GM10248 (cell line): Measurements from ENCODE around the gene CDH22.

Experiments used
- CTCF ChIA-PET: fragments of 300-600 bp; sonication (Branson Sonifier 250); formaldehyde crosslinking; extraction: SDS; loops from one replicate; lab custom pipeline; 2021; ENCODE audit warnings: antibody characterized with exemption; lab: Yijun Ruan, JAX
- POLR2A ChIA-PET: fragments of 350-650 bp; sonication (Branson Sonifier 250); formaldehyde crosslinking; extraction: SDS; loops from one replicate; lab custom pipeline; 2020; ENCODE audit warnings: antibody characterized with exemption; lab: Yijun Ruan, JAX
- DNase-seq: peaks from one replicate; pipeline ENCODE4 v3.0.0; 2012; ENCODE audit errors: extremely low spot score
- TF ChIP-seq, protein P1 (sequence below): IDR thresholded peaks from 2 replicates; pipeline ENCODE4 v1.5.1; 2012; ENCODE audit warnings: mild to moderate bottlenecking, low read depth; ENCODE audit errors: extremely low read depth, missing control alignments, control extremely low read depth

Gene CDH22

DNA sequence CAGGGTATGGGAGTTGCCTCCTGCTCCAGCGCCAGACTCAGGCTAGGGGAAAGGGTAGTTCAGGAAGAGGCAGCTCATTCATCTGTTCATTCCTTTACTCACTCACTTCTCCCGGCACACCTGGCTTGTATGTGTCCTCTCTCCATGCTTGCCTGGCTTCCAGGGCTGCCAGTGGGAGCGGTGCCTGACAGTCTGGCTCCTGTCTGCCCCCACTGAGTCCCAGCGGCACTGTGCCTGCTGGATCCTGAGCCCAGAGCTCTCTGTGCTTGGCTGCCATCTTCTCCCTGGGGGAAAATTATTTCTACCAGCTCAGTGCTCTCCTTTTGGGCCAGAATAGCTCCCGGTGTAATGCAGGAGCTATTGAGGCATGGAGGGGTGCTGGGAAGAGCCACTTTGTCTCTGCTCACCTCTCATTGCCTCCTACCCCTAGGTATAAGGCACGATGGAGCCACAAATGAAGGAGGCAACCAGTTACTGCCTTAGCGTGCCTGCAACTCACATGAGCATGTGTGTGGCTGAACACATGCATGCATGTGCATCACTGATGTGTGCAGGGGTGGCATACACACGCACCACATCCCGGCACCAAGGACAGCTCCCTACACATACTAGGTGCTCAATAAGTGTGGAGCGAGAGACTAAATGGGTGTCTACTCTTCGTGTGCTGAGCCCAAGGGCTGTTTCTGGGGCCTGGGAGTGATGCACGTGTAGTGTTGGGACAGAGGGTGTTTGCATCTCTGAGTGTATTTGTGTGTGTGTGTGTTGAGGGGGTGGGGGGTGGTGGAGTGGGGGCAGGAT, 46.6 kb downstream of the CDH22 start:
- POLR2A ChIA-PET, result no interaction called here
- TF ChIP-seq, protein P1, sequence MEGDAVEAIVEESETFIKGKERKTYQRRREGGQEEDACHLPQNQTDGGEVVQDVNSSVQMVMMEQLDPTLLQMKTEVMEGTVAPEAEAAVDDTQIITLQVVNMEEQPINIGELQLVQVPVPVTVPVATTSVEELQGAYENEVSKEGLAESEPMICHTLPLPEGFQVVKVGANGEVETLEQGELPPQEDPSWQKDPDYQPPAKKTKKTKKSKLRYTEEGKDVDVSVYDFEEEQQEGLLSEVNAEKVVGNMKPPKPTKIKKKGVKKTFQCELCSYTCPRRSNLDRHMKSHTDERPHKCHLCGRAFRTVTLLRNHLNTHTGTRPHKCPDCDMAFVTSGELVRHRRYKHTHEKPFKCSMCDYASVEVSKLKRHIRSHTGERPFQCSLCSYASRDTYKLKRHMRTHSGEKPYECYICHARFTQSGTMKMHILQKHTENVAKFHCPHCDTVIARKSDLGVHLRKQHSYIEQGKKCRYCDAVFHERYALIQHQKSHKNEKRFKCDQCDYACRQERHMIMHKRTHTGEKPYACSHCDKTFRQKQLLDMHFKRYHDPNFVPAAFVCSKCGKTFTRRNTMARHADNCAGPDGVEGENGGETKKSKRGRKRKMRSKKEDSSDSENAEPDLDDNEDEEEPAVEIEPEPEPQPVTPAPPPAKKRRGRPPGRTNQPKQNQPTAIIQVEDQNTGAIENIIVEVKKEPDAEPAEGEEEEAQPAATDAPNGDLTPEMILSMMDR, result no peak
- no peak for DNase-seq
- CTCF ChIA-PET, result no interaction called here

DNA sequence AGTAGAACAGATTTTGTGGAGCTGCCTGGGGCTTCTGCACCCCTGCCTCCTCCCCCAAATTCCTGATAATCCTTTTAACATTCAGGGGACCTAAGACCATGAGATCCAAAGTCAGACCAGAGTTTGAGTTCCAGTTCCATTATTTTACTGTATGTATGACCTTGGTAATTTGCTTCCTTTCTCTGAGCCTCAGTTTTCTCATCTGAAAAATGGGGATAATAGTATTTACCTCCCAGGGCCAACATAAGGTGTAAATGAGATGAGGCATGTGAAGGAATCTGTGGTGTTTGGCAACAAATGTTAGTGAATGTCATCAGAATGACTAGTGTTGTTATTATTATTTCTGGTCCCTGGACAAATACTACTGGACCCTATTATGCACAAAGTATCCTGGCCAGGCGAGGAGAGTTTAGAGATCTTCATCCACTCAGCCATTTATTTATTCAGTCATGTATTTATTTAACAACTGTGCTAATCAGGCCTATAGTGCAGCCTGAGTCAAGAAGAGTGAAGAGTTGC, 47.3 kb downstream of the CDH22 start:
- ChIA-PET CTCF (no interaction called here), POLR2A (no interaction called here)
- TF ChIP-seq, protein P1, result no peak

DNA sequence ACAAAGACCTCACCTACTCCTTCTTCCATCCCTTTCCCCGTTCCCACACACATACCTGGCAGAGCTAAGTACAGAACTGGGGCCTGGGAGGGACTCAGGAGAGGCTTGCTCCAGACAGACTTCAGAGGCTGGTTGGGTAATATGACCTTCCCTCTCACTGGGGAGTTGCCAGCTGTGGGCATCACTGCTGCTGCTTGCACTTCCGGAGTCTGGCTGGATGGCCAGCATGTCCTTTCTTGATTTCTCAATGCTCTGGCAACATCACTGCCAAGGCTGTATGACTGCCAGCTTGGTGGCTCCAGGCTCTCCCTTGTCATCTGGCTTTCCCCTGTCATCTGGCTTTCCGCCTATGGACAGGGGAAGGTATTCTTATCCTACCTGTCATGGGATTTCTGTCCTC, 47.8 kb downstream of the CDH22 start:
- TF ChIP-seq, protein P1, result no peak
- ChIA-PET POLR2A (no interaction called here), CTCF (no interaction called here)
- DNase-seq, result no peak

More for the DNA sequence above, 47.3 kb downstream of the CDH22 start:
- no peak for DNase-seq

DNA sequence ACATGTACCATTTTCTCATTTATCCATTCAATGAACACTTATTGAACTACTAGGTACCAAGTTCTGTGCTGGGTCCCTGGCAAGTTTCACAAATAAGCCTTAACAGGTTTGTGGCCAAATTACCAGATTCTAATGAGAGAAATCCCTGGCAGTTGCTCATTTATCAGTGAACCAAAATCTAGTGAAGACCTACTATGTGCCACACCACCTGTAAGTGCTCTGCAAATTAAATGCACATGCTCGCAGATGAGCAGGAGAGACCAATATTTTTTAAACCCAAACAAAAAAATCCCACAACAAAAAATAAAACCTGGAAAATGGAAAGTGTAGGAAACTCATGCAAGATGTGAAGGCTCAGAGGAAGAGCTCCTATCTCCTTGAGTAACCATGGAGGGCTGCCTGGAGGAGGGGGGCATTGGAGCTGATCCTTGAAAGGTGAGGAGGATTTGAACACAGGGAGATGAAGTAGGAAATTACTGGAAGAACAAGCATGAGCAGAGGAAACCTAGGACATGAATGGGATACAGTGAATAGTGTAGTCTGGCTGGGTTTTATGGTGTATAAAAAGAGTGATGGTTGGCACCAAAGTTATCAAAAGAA, 48.9 kb downstream of the CDH22 start:
- DNase-seq, result no peak
- ChIA-PET CTCF (no interaction called here), POLR2A (no interaction called here)
- TF ChIP-seq, protein P1, result no peak

DNA sequence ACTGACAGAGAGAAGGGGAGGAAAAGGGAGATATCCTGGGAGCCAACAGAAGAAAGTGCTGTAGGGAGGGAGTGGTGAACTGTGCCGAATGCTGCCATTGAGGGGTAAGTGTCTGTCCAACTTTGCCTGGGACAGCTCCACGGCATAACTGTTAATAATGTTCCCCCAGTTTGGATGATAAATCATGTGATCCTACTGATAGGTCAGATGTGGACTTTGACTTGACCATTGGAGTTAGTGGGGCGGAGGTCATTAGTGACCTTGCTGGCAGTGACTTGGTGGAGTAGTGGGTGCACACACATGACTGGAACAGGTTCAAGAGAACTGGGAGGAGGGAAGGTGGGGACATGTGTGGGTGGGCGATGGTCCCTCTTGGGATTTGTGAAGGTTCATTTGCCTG, 50.4 kb downstream of the CDH22 start:
- no peak for DNase-seq
- POLR2A ChIA-PET, result no interaction called here
- CTCF ChIA-PET, result no interaction called here
- TF ChIP-seq, protein P1, result no peak

DNA sequence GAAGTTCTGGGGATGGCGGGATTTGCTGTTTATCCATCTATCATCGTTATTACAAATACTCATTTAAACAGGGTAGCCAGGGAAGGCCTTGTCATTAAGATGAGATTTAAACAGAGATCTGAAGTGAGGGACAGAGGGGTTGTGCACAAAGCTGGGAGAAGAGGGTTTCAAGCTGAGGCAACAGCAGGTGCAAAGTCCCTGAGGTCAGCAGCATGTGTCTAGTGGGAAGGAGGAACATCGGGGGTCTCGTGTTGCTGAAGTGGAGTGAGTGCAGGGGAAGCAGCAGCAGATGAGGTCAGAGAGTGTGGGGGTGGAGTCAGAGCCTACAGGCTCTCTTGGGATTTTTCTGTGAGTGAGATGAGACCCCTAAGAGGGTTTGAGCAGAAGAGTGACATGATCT, 52.0 kb downstream of the CDH22 start:
- TF ChIP-seq, protein P1, result no peak
- DNase-seq, result no peak
- ChIA-PET CTCF (no interaction called here), POLR2A (no interaction called here)
